Adipocyte (in vitro differentiated cells): ENCODE measurements around the gene VIM.

ENCODE experiments used
- DNase-seq: peaks from one replicate; pipeline ENCODE4 v3.0.0-alpha.2; 2015; ENCODE audit warnings: low read depth
- H3K27me3 ChIP-seq: replicated peaks from 2 replicates; pipeline ENCODE4 v1.7.0; 2013; ENCODE audit warnings: mild to moderate bottlenecking, low read length, moderate library complexity; ENCODE audit not compliant: control insufficient read depth, insufficient read depth
- H3K36me3 ChIP-seq: 2 replicates; pipeline ENCODE4 v1.7.0; 2013; ENCODE audit warnings: low read length, mild to moderate bottlenecking, moderate library complexity; ENCODE audit not compliant: control insufficient read depth, insufficient read depth, severe bottlenecking
- H3K4me1 ChIP-seq: 2 replicates; pipeline ENCODE4 v1.7.0; 2013; ENCODE audit warnings: mild to moderate bottlenecking, low read length, moderate library complexity; ENCODE audit not compliant: control insufficient read depth, insufficient read depth
- H3K4me3 ChIP-seq: 2 replicates; pipeline ENCODE4 v1.7.0; 2013; ENCODE audit warnings: mild to moderate bottlenecking, low read length, moderate library complexity
- H3K9ac ChIP-seq: 2 replicates; pipeline ENCODE4 v1.7.0; 2013; ENCODE audit warnings: mild to moderate bottlenecking, low read length, moderate library complexity
- H3K9me3 ChIP-seq: 2 replicates; pipeline ENCODE4 v1.7.0; 2013; ENCODE audit warnings: mild to moderate bottlenecking, low read length, moderate library complexity; ENCODE audit not compliant: control insufficient read depth

The VIM gene

DNA sequence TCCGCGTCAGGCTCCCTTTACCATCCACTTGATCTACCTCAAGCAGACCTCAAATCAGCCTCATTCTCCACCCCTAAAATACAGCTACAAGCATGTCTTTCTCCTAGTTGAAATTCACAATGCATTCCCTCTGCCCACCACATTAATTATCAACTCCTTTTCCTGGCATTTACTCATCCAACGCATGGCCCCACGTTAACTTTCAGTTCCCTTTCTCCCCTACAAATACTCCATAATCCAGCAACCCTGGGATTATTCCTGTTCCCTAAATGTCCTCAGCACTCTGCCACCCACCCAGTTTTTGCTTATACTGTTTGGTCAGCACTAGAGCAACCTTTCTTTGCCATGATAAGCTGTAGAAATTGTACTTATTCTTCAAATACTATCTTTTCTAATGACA lies 5.7 kb upstream of the VIM start:
- Histone ChIP-seq H3K9me3 (no peaks in the 10 kb centered on the region), H3K4me3 (no peak overlapping the region), H3K36me3 (no peaks in the 10 kb centered on the region), H3K27me3 (no peaks in the 10 kb centered on the region), H3K4me1 (peaks cover 38% of the 10 kb centered on the region), H3K9ac (no peak overlapping the region)
- no peak for DNase-seq

DNA sequence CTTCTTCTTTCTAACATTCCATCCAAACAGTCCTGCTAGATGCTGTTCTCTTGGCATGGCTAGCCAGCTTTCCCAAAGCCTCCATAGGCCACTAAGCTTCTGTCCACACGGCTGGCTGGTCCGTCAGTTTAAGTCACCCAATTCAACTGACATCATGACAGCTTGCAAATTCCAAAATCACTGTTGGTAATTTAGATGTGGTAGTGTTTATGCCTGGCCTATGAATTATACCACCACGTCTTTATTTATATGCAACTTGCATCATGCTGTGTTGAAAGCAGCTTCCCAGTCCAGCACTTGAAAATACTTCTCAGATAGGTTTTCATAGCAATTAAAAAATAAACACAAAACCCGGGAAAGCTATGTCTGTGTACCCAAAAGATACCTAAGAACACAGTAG lies 2.2 kb upstream of the VIM start:
- Histone ChIP-seq H3K4me3 (no peak overlapping the region), H3K9me3 (no peaks in the 10 kb centered on the region), H3K9ac (no peak overlapping the region), H3K36me3 (peaks cover 7% of the 10 kb centered on the region), H3K4me1 (peaks cover 18% of the 10 kb centered on the region), H3K27me3 (no peaks in the 10 kb centered on the region)
- DNase-seq = no peak

DNA sequence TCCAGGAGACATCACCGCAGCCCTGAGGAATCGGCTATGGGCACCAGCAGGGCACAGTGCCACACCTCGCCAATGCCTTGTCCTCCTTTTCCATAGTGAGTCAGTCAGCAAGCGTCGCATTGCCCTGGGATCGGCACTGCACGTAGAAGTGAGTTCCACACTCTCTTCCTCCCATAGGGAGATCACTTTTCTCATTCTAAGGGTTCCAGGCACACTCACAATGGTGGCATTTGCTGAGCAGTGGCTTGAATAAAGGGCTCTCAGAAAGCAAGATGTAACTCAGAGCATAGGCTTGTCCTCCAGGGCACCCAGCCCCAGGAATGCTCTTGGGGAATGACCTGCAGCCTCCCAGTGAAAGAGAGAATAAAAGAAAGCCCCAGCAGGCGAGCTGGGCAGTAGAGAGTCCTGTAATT lies 1.1 kb upstream of the VIM start:
- H3K4me3 ChIP-seq = peak overlapping the region; percentile 88
- H3K4me1 ChIP-seq = peaks cover 16% of the 10 kb centered on the region
- peaks cover 18% of the 10 kb centered on the region for H3K36me3 ChIP-seq
- H3K9ac ChIP-seq = peak overlapping the region; percentile 98
- no peaks in the 10 kb centered on the region for H3K9me3 ChIP-seq
- no peaks in the 10 kb centered on the region for H3K27me3 ChIP-seq
- no peak for DNase-seq

DNA sequence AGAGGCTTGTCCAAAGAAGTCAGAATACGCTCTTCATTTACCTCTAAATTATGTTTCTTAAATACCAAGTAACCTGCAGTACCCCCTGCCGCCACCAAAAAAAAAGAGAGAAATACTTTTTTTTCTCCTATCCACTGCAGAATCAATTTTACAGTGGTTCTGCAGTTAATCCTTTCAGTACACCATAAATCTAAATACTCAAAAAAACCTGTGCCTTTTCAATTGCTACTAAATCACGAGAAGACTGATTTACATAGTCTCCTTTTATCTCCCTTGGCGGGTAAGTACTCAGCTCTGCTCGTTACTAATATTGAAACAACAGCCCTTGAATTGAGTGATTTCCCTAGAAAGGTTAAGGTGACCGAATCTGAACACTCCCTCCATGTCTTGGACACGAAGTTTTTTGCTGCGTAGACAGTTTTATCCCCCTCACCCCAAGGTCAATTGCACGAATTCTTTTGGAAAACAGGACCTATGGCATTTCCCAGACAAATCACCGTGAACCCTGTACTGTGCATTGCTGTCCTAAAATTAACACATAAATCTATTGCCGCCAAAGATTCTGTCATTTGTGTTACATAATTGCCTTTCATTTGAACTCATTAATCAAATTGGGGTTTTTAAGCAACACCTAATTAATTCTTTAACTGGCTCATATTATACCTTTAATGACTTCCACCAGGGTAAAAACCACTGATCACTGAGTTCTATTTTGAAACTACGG lies 512 bp upstream of the VIM start:
- H3K4me1 ChIP-seq = peaks cover 22% of the 10 kb centered on the region
- DNase-seq = peak; percentile 68
- peak overlapping the region; percentile 98 for H3K9ac ChIP-seq
- H3K36me3 ChIP-seq = peaks cover 25% of the 10 kb centered on the region
- H3K27me3 ChIP-seq = no peaks in the 10 kb centered on the region
- H3K9me3 ChIP-seq = no peaks in the 10 kb centered on the region
- H3K4me3 ChIP-seq = peak overlapping the region; percentile 88

DNA sequence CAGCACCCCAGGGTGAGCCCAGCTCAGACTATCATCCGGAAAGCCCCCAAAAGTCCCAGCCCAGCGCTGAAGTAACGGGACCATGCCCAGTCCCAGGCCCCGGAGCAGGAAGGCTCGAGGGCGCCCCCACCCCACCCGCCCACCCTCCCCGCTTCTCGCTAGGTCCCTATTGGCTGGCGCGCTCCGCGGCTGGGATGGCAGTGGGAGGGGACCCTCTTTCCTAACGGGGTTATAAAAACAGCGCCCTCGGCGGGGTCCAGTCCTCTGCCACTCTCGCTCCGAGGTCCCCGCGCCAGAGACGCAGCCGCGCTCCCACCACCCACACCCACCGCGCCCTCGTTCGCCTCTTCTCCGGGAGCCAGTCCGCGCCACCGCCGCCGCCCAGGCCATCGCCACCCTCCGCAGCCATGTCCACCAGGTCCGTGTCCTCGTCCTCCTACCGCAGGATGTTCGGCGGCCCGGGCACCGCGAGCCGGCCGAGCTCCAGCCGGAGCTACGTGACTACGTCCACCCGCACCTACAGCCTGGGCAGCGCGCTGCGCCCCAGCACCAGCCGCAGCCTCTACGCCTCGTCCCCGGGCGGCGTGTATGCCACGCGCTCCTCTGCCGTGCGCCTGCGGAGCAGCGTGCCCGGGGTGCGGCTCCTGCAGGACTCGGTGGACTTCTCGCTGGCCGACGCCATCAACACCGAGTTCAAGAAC lies 1.1 kb downstream of the VIM start:
- Histone ChIP-seq H3K36me3 (peaks cover 41% of the 10 kb centered on the region), H3K4me3 (peak overlapping the region; percentile 90), H3K27me3 (no peaks in the 10 kb centered on the region), H3K4me1 (peaks cover 36% of the 10 kb centered on the region), H3K9me3 (no peaks in the 10 kb centered on the region), H3K9ac (peak overlapping the region; percentile 98)
- peak; percentile 96 for DNase-seq

DNA sequence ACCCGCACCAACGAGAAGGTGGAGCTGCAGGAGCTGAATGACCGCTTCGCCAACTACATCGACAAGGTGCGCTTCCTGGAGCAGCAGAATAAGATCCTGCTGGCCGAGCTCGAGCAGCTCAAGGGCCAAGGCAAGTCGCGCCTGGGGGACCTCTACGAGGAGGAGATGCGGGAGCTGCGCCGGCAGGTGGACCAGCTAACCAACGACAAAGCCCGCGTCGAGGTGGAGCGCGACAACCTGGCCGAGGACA lies 1.6 kb downstream of the VIM start:
- Histone ChIP-seq H3K4me3 (peak overlapping the region; percentile 90), H3K9me3 (no peaks in the 10 kb centered on the region), H3K9ac (peak overlapping the region; percentile 98), H3K36me3 (peaks cover 46% of the 10 kb centered on the region), H3K27me3 (no peaks in the 10 kb centered on the region), H3K4me1 (peaks cover 40% of the 10 kb centered on the region)
- no peak for DNase-seq

DNA sequence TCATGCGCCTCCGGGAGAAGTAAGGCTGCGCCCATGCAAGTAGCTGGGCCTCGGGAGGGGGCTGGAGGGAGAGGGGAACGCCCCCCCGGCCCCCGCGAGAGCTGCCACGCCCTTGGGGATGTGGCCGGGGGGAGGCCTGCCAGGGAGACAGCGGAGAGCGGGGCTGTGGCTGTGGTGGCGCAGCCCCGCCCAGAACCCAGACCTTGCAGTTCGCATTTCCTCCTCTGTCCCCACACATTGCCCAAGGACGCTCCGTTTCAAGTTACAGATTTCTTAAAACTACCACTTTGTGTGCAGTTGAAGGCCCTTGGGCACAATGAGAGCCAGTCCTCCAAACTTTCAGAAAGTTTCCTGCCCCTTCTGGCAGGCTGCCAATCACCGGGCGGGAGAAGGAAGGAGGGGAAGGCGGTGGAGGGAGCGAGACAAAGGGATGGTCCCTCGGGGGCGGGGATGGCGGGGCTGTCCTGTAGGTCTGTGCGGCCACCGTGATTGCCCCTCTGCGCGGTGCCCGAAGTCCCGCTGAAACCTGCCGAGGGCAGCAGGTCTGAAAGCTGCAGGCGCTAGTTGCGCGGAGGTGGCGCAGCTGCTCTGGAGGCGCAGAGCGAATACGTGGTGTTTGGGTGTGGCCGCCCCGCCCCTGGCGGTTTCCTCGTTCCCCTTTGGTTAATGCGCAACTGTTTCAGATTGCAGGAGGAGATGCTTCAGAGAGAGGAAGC lies 2.1 kb downstream of the VIM start:
- H3K9ac ChIP-seq = peak overlapping the region; percentile 98
- no peaks in the 10 kb centered on the region for H3K9me3 ChIP-seq
- no peaks in the 10 kb centered on the region for H3K27me3 ChIP-seq
- H3K4me3 ChIP-seq = peak overlapping the region; percentile 90
- peak; percentile 80 for DNase-seq
- peaks cover 45% of the 10 kb centered on the region for H3K4me1 ChIP-seq
- peaks cover 51% of the 10 kb centered on the region for H3K36me3 ChIP-seq

DNA sequence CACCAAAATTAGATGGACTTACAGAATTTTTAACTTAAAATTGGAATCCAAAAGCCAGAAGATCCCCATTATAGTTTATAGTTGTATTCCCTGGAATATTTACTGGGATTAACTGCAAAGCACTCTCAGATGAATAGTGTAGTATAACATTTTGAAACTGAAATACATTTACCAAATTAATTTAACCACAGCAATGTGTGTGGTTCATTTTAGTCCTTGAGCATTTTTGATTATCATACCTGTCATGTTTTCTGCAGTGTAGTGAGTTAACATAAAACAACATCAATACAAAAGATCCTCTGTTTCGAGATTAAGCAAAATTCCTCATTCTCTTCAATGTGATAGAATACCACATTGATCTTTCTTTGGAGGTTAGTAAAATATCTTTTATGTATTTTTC lies 3.7 kb downstream of the VIM start:
- no peaks in the 10 kb centered on the region for H3K27me3 ChIP-seq
- H3K9me3 ChIP-seq = no peaks in the 10 kb centered on the region
- H3K9ac ChIP-seq = peak overlapping the region; percentile 98
- peak overlapping the region; percentile 90 for H3K4me3 ChIP-seq
- DNase-seq = no peak
- H3K36me3 ChIP-seq = peaks cover 67% of the 10 kb centered on the region
- peaks cover 59% of the 10 kb centered on the region for H3K4me1 ChIP-seq

DNA sequence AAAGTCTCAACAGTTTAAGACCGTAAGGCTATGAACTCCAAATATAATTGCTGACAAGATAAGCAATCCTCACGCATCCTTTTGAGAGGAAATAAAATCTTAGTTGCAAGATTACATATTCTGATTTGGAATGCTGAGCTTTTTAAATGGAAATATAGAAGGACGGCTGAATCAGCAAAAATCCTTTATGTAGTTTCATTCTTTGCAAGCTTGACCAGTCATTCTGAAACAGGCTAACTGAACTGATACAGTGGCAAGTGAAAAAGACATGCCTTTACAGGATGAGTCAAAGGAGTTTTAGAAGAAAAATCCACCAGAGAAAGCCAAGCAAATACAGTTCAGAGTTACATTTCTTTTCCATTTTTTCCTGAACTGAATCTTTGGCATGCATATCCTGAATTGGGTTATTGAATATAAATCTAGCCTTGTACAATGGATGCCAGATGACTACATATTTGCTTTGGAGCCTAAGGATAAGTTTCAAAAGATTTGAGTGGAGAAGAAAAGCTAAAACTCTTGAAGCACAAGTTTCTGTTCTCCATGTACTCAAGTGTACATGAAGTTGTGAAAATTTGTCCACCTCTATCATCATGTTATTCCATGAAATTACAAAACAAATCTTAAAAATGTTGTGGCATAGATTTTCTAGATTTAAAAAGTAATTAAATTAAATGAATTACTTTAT lies 4.4 kb downstream of the VIM start:
- H3K4me1 ChIP-seq = peaks cover 59% of the 10 kb centered on the region
- H3K9me3 ChIP-seq = no peaks in the 10 kb centered on the region
- DNase-seq = peak; percentile 37
- peak overlapping the region; percentile 90 for H3K4me3 ChIP-seq
- no peaks in the 10 kb centered on the region for H3K27me3 ChIP-seq
- H3K9ac ChIP-seq = peak overlapping the region; percentile 98
- peaks cover 73% of the 10 kb centered on the region for H3K36me3 ChIP-seq

DNA sequence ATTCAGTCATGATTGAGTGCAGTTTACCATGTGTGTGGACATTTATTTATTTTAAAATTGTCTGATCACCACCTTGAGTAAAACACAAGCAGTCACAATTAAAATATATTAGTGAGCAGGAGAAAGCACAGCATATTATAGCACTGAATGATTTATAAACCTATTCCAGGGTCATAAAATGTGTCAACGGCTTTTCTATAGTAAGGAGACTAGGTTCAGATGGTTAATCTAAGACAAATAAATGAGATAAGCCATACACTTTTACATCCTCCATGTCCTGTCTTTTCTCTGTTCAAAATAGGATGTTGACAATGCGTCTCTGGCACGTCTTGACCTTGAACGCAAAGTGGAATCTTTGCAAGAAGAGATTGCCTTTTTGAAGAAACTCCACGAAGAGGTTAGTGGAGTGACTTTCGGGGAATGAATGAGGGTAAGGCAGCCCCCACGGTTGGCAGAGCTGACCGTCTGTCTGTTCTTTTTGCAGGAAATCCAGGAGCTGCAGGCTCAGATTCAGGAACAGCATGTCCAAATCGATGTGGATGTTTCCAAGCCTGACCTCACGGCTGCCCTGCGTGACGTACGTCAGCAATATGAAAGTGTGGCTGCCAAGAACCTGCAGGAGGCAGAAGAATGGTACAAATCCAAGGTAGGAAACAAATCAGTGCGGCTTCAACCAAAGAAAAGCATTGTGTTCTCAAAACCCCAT lies 5.4 kb downstream of the VIM start:
- DNase-seq = no peak
- peaks cover 81% of the 10 kb centered on the region for H3K36me3 ChIP-seq
- H3K27me3 ChIP-seq = no peaks in the 10 kb centered on the region
- peak overlapping the region; percentile 90 for H3K4me3 ChIP-seq
- H3K4me1 ChIP-seq = peaks cover 64% of the 10 kb centered on the region
- no peaks in the 10 kb centered on the region for H3K9me3 ChIP-seq
- peak overlapping the region; percentile 98 for H3K9ac ChIP-seq
